GM12864 (cell line): ENCODE measurements around the gene KLHDC3.

Experiments
- DNase-seq: peaks from one replicate; pipeline ENCODE4 v3.0.0-alpha.2; 2011; ENCODE audit warnings: low read depth
- H3K4me3 ChIP-seq: 2 replicates; pipeline ENCODE4 v1.5.1; 2011; ENCODE audit warnings: mild to moderate bottlenecking, low read depth, low read length, control low read depth
- CTCF ChIP-seq: IDR thresholded peaks from 2 replicates; pipeline ENCODE4 v1.5.1; 2011; ENCODE audit warnings: low read depth, mild to moderate bottlenecking, moderate library complexity, low read length, control low read depth, inconsistent platforms; ENCODE audit errors: missing control alignments

KLHDC3 gene

GRCh38 chr6:43013843-43014433 lies at the start of gene KLHDC3, which contains the start of gene MEA1:
Gene KLHDC3, plus strand, starts transcription at chr6:43014249. Its CDS starts 2,944 bp downstream, at chr6:43017193.
Gene MEA1, minus strand, starts transcription at chr6:43013946. Its CDS starts 133 bp downstream, at chr6:43013813.
- peak within 1 kb of the TSS; percentile 82 for H3K4me3 ChIP-seq
- peak; percentile 100 for DNase-seq
- no peak for TF ChIP-seq CTCF

- DNase-seq = no peak
- no peak overlapping the region for H3K4me3 ChIP-seq
- no peak for TF ChIP-seq CTCF
Observed at GRCh38 chr6:42966571-42966970, 47.5 kb upstream of the KLHDC3 start.

- no peak for TF ChIP-seq CTCF
- DNase-seq = no peak
- no peak overlapping the region for H3K4me3 ChIP-seq
Observed at GRCh38 chr6:42967228-42967627, 46.8 kb upstream of the KLHDC3 start.

GRCh38 chr6:42968126-42968701 lies 45.8 kb upstream of the KLHDC3 start:
- H3K4me3 ChIP-seq = no peak overlapping the region
- no peak for TF ChIP-seq CTCF
- no peak for DNase-seq

- no peak for DNase-seq
- H3K4me3 ChIP-seq = no peak overlapping the region
- TF ChIP-seq CTCF = no peak
Observed at GRCh38 chr6:42968783-42969182, 45.3 kb upstream of the KLHDC3 start.

GRCh38 chr6:42969431-42969830 lies 44.6 kb upstream of the KLHDC3 start:
- no peak for DNase-seq
- no peak for TF ChIP-seq CTCF
- H3K4me3 ChIP-seq = no peak overlapping the region

- DNase-seq = no peak
- no peak overlapping the region for H3K4me3 ChIP-seq
- no peak for TF ChIP-seq CTCF
Observed at GRCh38 chr6:42969934-42970333, 44.1 kb upstream of the KLHDC3 start.
